Tibial nerve (tissue), 4 donors: Measurements from ENCODE around the gene SEMA4G. TPM values are rescaled to one million over a fixed set of nuclear protein-coding genes. Genes with fewer than 3 reads are reported as not detected.
A peak's percentile ranks its signal among the peaks of the same experiment; 100 is the strongest.

ENCODE experiments used
- DNase-seq, 2 donors: peaks; one replicate each; pipeline ENCODE4 v3.0.0-alpha.2; 2019; ENCODE audit warnings: low spot score in 2 of 2
- H3K27ac ChIP-seq, 4 donors: fragments of 200-600 bp; sonication (generic) in 3 of 4; one replicate each; pipeline ENCODE4 v1.5.1; 2017 to 2019; ENCODE audit warnings: mild to moderate bottlenecking in 1 of 4
- H3K27me3 ChIP-seq, 2 donors: fragments of 200-600 bp; sonication (generic) in 1 of 2; one replicate each; pipeline versions ENCODE4 v1.5.1 to v1.6.0; 2017 to 2019
- H3K36me3 ChIP-seq, 3 donors: fragments of 200-600 bp; sonication (generic); one replicate each; pipeline ENCODE4 v1.5.1; 2018 to 2019
- H3K4me1 ChIP-seq, 4 donors: fragments of 200-600 bp; sonication (generic) in 3 of 4; one replicate each; pipeline ENCODE4 v1.5.1; 2017 to 2019
- H3K4me3 ChIP-seq, 4 donors: fragments of 200-600 bp; sonication (generic) in 3 of 4; one replicate each; pipeline ENCODE4 v1.5.1; 2017 to 2019; ENCODE audit warnings: mild to moderate bottlenecking in 1 of 4, moderate library complexity in 1 of 4
- H3K9me3 ChIP-seq, 4 donors: fragments of 200-600 bp; sonication (generic) in 3 of 4; one replicate each; pipeline ENCODE4 v1.5.1; 2017 to 2019
- CTCF ChIP-seq, 5 experiments: fragments of 200-600 bp in 3 of 5; fragments of 450-650 bp in 2 of 5; sonication (generic) in 3 of 5; IDR thresholded peaks; one replicate each; pipeline ENCODE4 v1.5.1; 2016 to 2019; ENCODE audit warnings: antibody characterized with exemption in 5 of 5, mild to moderate bottlenecking in 3 of 5, moderate library complexity in 2 of 5
- EP300 ChIP-seq, 2 donors: sonication (generic); formaldehyde crosslinking; IDR thresholded peaks; one replicate each; pipeline ENCODE4 v1.6.1; 2017; ENCODE audit warnings: antibody characterized with exemption in 2 of 2, mild to moderate bottlenecking in 1 of 2
- POLR2A ChIP-seq, 2 donors: fragments of 450-650 bp; IDR thresholded peaks; one replicate each; pipeline ENCODE4 v1.6.1; 2017; ENCODE audit warnings: antibody characterized with exemption in 2 of 2, mild to moderate bottlenecking in 2 of 2, moderate library complexity in 2 of 2
- WGBS, 2 donors: methylation state at CpG; one replicate each; pipeline ENCODE4 v1.1.5; 2018; 5-methylcytosine and 5-hydroxymethylcytosine counted together
- total RNA-seq, 4 donors: library from RNA; depleted of rRNA; stranded (reverse); fragments of >200 nt; gene quantifications; one replicate each; pipeline ENCODE4 v1.1.0, GENCODE V29; 2016

The SEMA4G gene
- total RNA-seq, 4 donors from 2014 or later: 3.1 to 9.2 (median 5.3) TPM

- Histone ChIP-seq H3K27ac (no peak overlapping the region), H3K4me3 (no peak overlapping the region), H3K4me1 (peaks cover 0 to 19% (median 14%) of the 10 kb centered on the region in 4 donors), H3K36me3 (peaks cover 0 to 55% (median 4%) of the 10 kb centered on the region in 3 donors), H3K9me3 (no peaks in the 10 kb centered on the region), H3K27me3 (no peaks in the 10 kb centered on the region)
- no peak for DNase-seq
- 67 to 86% methylated on average over 5 of the region's 5 CpGs for WGBS, 2 donors
- TF ChIP-seq EP300 (IDR thresholded peaks at IDR 0.05): no peak
- no peak for TF ChIP-seq POLR2A (IDR thresholded peaks at IDR 0.05)
- TF ChIP-seq CTCF (IDR thresholded peaks at IDR 0.05): no peak
Observed at GRCh38 chr10:100965820-100966219, 3.5 kb upstream of the SEMA4G start.

GRCh38 chr10:100966887-100967286, 2.4 kb upstream of the SEMA4G start:
- no peak overlapping the region for H3K27ac ChIP-seq
- H3K27me3 ChIP-seq: no peaks in the 10 kb centered on the region
- no peak overlapping the region for H3K4me3 ChIP-seq
- H3K9me3 ChIP-seq: no peaks in the 10 kb centered on the region
- H3K4me1 ChIP-seq: peaks cover 0 to 26% (median 14%) of the 10 kb centered on the region in 4 donors
- TF ChIP-seq CTCF (IDR thresholded peaks at IDR 0.05) (no peak), EP300 (IDR thresholded peaks at IDR 0.05) (no peak), POLR2A (IDR thresholded peaks at IDR 0.05) (no peak)
- WGBS, 2 donors: 47 to 48% methylated on average over 2 of the region's 2 CpGs
- DNase-seq: no peak
- peaks cover 0 to 46% (median 3%) of the 10 kb centered on the region in 3 donors for H3K36me3 ChIP-seq

GRCh38 chr10:100967332-100967731, 2.0 kb upstream of the SEMA4G start:
- no peak for DNase-seq
- TF ChIP-seq POLR2A (IDR thresholded peaks at IDR 0.05): no peak
- TF ChIP-seq CTCF (IDR thresholded peaks at IDR 0.05): no peak
- TF ChIP-seq EP300 (IDR thresholded peaks at IDR 0.05): no peak
- Histone ChIP-seq H3K27me3 (no peaks in the 10 kb centered on the region), H3K4me1 (peaks cover 0 to 29% (median 14%) of the 10 kb centered on the region in 4 donors), H3K9me3 (no peaks in the 10 kb centered on the region), H3K27ac (no peak overlapping the region), H3K4me3 (no peak overlapping the region), H3K36me3 (peaks cover 0 to 41% (median 0%) of the 10 kb centered on the region in 3 donors)
- 73 to 80% methylated on average over 2 of the region's 2 CpGs for WGBS, 2 donors

GRCh38 chr10:100968062-100968736, 1.1 kb upstream of the SEMA4G start:
- H3K9me3 ChIP-seq: no peaks in the 10 kb centered on the region
- peaks cover 0 to 36% (median 0%) of the 10 kb centered on the region in 3 donors for H3K36me3 ChIP-seq
- no peak for DNase-seq
- WGBS, 2 donors: 76 to 77% methylated on average over 2 of the region's 2 CpGs
- H3K4me1 ChIP-seq: peaks cover 0 to 29% (median 14%) of the 10 kb centered on the region in 4 donors
- TF ChIP-seq CTCF (IDR thresholded peaks at IDR 0.05) (no peak), POLR2A (IDR thresholded peaks at IDR 0.05) (no peak), EP300 (IDR thresholded peaks at IDR 0.05) (no peak)
- H3K27me3 ChIP-seq: no peaks in the 10 kb centered on the region
- no peak overlapping the region for H3K27ac ChIP-seq
- no peak overlapping the region for H3K4me3 ChIP-seq

GRCh38 chr10:100968863-100969186, 479 bp upstream of the SEMA4G start:
- TF ChIP-seq EP300 (IDR thresholded peaks at IDR 0.05) (no peak), CTCF (IDR thresholded peaks at IDR 0.05) (no peak), POLR2A (IDR thresholded peaks at IDR 0.05) (no peak)
- H3K27ac ChIP-seq: peak overlapping the region; percentile 30 to 78 (median 72)

More at GRCh38 chr10:100968863-100969186, 479 bp upstream of the SEMA4G start:
- 22 to 30% methylated on average over 8 to 9 of the region's 9 CpGs for WGBS, 2 donors
- H3K4me1 ChIP-seq: peaks cover 0 to 29% (median 14%) of the 10 kb centered on the region in 4 donors
- no peaks in the 10 kb centered on the region for H3K9me3 ChIP-seq
- no peaks in the 10 kb centered on the region for H3K27me3 ChIP-seq
- peaks cover 0 to 33% (median 0%) of the 10 kb centered on the region in 3 donors for H3K36me3 ChIP-seq
- peak overlapping the region; percentile 47 to 81 (median 58) for H3K4me3 ChIP-seq
- DNase-seq: no peak
